GM19035 (cell line): ENCODE results near the gene RAB7B.

Experiments used
- ATAC-seq: cut with Tn5 transposase; IDR thresholded peaks from one replicate; pipeline ENCODE4 v1.9.1; 2021; ENCODE audit not compliant: unreplicated experiment

The RAB7B gene

DNA sequence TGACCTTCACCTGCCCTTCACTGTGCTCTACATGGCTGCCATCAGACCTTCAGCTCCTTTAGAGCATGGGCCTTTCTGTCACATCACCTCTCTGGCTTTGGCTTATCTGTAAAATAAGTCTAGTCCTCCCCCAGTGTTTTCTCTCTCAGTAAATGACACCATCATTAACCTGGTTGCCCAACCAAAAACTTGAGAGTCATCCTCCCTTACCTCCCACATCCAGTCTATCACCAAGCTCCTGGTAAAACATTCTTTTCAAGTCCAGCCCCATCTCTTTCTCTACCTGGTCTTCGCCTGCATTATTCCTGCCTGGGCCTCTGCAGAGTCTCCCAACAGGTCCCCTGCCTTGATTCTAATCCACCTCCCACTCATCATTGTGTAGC lies 73.0 kb downstream of the RAB7B start:
- no peak for ATAC-seq

DNA sequence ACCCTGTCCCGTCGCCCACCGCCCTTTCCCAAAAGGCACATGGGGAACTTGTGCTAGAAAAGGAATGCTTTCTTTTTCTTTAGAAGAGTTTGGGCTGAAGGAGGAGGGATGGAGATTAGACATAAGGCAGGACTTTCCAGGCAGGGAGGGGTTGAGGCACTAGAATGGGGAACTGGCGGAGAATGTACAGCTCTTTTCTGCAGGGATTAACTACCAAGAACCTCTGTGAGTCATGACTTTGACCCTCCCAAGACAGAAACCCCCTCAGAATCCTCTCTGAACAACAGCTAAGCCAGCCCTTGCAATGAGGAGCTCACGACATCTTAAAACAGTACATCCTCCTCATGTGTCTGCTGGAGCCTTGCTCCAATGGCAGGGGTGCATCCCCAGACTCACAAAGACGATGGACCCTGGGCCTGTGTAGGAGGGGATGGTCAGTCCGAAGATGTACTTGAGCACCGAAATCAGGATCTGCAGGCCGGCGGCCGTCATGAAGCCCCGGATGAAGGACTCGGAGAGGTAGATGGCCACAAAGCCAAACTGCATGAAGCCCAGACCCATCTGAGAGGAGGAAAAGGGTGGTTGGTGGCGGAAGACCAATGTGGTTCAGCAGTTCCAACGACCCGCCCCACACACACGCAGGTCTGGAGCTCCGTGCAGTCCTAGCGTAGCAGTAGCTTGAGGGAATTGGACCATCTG lies 73.5 kb downstream of the RAB7B start:
- ATAC-seq = no peak

DNA sequence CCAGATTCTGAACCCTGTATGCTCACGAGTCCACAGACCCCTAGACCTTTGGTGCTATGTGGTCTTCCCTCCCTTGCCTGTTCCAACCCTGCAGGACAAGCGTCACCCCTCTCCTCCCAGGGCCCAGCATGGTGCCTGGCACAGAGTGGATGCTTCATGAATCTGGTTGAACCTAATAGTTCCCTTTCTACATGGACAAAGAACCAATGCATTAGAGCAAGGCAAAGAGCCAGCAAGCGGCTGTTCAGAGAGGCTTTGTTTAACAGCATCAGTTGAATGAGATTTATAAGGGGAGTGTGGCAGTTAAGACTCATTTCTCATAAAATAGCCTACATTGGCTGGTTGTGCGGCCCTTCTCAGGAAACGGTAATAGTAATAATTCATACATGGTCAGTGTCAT lies 74.9 kb downstream of the RAB7B start:
- no peak for ATAC-seq

DNA sequence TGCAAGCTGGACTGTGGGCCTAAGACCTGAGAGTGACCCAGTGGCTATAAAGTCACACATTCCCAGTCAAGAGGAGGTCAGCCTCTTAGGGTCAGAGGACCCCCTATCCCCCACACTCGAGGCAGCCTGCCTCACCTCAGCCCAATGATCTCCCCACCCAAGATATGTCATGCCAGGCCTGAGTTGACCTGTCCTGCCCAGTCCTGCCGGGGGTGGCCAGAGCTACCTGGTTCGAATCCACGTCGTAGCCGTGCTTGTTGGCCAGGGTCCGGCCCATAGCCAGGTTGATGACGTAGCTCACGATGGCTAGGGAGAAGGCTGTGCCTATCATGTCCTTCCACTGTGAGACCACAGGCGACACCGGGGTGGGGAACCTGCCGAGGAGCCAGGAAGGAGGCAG lies 75.5 kb downstream of the RAB7B start:
- ATAC-seq = no peak

DNA sequence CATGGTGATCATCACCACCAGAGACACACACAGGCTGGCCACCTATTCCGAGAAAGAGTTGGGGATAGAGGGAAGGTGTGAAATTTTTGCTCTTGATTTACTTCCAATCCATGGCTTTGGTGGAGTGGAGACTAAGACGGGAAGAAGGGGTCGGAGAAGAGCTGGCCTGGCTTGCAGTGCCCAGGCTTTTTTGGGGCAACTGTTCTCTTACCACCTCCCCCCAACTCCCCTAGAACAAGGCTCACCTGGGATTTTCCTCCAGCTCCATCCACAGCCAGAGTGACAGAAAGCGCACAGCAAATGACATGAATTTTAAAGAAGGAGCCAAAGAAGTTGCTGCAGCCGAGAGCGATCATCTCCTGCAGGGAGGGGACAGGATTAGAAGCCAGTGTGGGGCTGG lies 75.9 kb downstream of the RAB7B start:
- ATAC-seq = no peak
